ENCODE measurements around the gene CHD3.

CHD3 gene

DNA sequence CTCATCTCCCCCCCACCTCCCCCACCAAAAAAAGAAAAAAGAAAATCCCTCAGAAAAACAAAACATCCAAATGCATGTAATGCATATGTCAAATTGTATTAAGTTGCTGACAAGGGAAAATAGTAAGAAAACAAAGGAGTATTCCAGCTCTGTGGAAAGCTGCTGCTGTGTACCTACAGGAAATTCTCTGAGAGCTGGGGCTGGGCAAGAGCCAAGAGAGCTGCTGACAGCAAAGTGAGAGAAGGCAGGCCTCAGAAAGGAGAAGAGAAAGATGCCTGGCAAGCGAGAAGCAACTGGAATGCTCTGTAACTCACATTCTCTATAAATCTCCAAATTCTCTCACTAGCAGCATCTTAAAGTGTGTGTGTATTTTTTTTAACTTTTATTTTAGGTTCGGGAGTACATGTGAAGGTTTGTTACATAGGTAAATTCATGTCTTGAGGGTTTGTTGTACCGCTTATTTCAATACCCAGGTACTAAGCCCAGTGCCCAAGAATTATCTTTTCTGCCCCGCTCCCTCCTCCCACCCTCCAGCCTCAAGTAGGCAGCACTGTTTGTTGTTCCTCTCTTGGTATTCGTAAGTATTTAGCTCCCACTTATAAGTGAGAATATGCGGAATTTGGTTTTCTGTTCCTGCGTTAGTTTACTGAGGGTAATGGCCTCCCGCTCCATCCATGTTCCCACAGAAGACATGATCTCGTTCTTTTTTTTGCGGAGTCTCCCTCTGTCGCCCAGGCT is 67.8 kb downstream of the CHD3 start:
- no peaks in the 10 kb centered on the region for H3K4me1 Mint-ChIP-seq
- H3K36me3 Mint-ChIP-seq (ENCODE audit: low read depth): no peaks in the 10 kb centered on the region
- no peak for DNase-seq
- H3K4me3 Mint-ChIP-seq: no peak overlapping the region
- peaks cover 11% of the 10 kb centered on the region for H3K27me3 Mint-ChIP-seq (ENCODE audit: low read depth, poor library complexity)
- H3K27ac Mint-ChIP-seq: peak overlapping the region; percentile 41
- H3K9me3 Mint-ChIP-seq: no peaks in the 10 kb centered on the region
- TF ChIP-seq, protein P1, sequence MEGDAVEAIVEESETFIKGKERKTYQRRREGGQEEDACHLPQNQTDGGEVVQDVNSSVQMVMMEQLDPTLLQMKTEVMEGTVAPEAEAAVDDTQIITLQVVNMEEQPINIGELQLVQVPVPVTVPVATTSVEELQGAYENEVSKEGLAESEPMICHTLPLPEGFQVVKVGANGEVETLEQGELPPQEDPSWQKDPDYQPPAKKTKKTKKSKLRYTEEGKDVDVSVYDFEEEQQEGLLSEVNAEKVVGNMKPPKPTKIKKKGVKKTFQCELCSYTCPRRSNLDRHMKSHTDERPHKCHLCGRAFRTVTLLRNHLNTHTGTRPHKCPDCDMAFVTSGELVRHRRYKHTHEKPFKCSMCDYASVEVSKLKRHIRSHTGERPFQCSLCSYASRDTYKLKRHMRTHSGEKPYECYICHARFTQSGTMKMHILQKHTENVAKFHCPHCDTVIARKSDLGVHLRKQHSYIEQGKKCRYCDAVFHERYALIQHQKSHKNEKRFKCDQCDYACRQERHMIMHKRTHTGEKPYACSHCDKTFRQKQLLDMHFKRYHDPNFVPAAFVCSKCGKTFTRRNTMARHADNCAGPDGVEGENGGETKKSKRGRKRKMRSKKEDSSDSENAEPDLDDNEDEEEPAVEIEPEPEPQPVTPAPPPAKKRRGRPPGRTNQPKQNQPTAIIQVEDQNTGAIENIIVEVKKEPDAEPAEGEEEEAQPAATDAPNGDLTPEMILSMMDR (IDR thresholded peaks at IDR 0.05): no peak

DNA sequence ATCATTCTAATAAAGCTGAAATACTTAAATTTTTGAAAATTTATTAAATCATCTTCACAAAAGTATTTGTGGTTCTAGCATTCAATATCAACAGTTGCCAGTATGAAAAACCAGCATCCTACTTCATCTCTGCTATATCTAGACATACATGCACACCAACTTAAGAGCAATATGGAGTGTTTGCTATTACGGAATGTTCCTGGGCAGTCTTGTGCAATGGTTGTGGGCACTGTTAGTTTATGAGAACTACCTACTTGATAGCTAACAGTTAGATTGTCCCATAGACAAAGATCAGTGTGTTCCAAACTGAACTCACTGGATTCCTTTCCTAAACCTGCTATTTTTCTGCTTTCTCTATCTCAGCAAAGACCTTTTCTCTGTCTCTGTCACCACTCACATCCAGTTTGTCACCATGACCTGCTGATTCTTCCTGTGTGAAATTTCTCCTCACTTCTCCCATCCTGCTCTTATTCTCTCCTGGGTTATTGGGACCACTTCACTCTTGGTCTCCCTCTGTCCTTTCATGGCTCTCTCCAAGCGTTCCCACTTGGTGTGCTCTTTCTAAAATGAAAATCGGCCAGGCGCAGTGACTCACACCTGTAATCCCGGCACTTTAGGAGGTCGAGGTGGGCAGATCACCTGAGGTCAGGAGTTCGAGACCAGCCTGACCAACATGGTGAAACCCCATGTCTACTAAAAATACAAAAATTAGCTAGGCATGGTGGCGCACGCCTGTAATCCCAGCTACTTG is 71.1 kb downstream of the CHD3 start:
- TF ChIP-seq, protein P1 (IDR thresholded peaks at IDR 0.05): no peak
- H3K9me3 Mint-ChIP-seq: no peaks in the 10 kb centered on the region
- no peak overlapping the region for H3K27ac Mint-ChIP-seq
- no peak for DNase-seq
- peaks cover 16% of the 10 kb centered on the region for H3K27me3 Mint-ChIP-seq (ENCODE audit: low read depth, poor library complexity)
- no peak overlapping the region for H3K4me3 Mint-ChIP-seq
- H3K36me3 Mint-ChIP-seq (ENCODE audit: low read depth): no peaks in the 10 kb centered on the region
- no peaks in the 10 kb centered on the region for H3K4me1 Mint-ChIP-seq

DNA sequence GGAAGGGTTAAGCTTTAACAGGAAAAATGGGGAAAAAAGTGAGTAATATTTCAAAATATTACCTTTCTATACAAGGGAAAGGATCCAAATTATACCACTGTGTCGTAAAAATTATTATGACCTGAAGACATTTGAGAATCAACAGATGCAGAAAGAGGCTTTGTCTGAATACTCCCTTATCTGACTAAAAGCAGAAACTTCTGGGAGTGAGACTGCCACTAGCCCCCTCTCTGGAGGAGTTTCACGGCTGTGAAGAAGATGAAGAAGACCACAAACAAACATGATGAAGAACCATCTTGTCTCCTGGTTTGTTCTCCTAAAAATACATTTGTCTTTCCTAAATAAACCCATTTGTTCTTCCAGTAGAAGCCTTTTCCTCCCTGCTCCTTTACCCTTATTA is 72.8 kb downstream of the CHD3 start:
- Mint-ChIP-seq H3K4me1 (no peaks in the 10 kb centered on the region), H3K36me3 (ENCODE audit: low read depth) (no peaks in the 10 kb centered on the region), H3K27me3 (ENCODE audit: low read depth, poor library complexity) (peaks cover 18% of the 10 kb centered on the region), H3K27ac (no peak overlapping the region), H3K4me3 (no peak overlapping the region), H3K9me3 (no peaks in the 10 kb centered on the region)
- no peak for DNase-seq
- TF ChIP-seq, protein P1 (IDR thresholded peaks at IDR 0.05): no peak

All from nephron progenitor cell (in vitro differentiated cells).